Activated T-cell treated with anti-CD3 and anti-CD28 coated beads, Interleukin-2, amount 50 U/mL, for 72 hours (primary cell): ENCODE results near the gene EXOC4. TPM values are rescaled to one million over a fixed set of nuclear protein-coding genes. Genes with fewer than 3 reads are reported as not detected.

ENCODE experiments used
- ATAC-seq, 2 donors: fragments of 150-1000 bp; cut with Tn5 transposase; replicated peaks in 1 of 2; 2 replicates each; pipeline ENCODE4 v1.10.0; 2021; ENCODE audit warnings: moderate library complexity in 2 of 2, mild to moderate bottlenecking in 1 of 2
- DNase-seq, 2 donors: peaks; one replicate each; pipeline ENCODE4 v3.0.0; 2021 to 2022; ENCODE audit warnings: mixed read lengths in 1 of 2
- H3K27ac Mint-ChIP-seq: one replicate; pipeline ENCODE4 v1.8.0; 2022; ENCODE audit warnings: mild to moderate bottlenecking, moderate library complexity, mixed read lengths
- H3K27me3 Mint-ChIP-seq: one replicate; pipeline ENCODE4 v1.8.0; 2022; ENCODE audit warnings: low read depth, mixed read lengths
- H3K36me3 Mint-ChIP-seq, 2 donors: one replicate each; pipeline ENCODE4 v1.8.0; 2022; ENCODE audit warnings: mixed read lengths in 2 of 2, mild to moderate bottlenecking in 1 of 2; ENCODE audit not compliant: insufficient read depth in 2 of 2
- H3K4me1 Mint-ChIP-seq: one replicate; pipeline ENCODE4 v1.8.0; 2022; ENCODE audit warnings: low read depth, mixed read lengths
- H3K4me3 Mint-ChIP-seq, 2 donors: one replicate each; pipeline ENCODE4 v1.8.0; 2022; ENCODE audit warnings: mild to moderate bottlenecking in 2 of 2, mixed read lengths in 2 of 2, moderate library complexity in 2 of 2
- H3K9me3 Mint-ChIP-seq, 2 donors: one replicate each; pipeline ENCODE4 v1.8.0; 2022; ENCODE audit warnings: mixed read lengths in 2 of 2
- total RNA-seq, 2 donors: library from RNA; stranded (reverse); gene quantifications; one replicate each; pipeline ENCODE4 v1.2.3, GENCODE V29; 2022

EXOC4 gene
- total RNA-seq, 2 donors from 2014 or later: 74.1 to 76.3 TPM

- Mint-ChIP-seq H3K4me3 (no peak overlapping the region), H3K27ac (no peak overlapping the region), H3K27me3 (no peaks in the 10 kb centered on the region), H3K4me1 (no peaks in the 10 kb centered on the region), H3K36me3 (no peaks in the 10 kb centered on the region), H3K9me3 (no peaks in the 10 kb centered on the region)
- no peak for DNase-seq
- ATAC-seq: no peak
These were observed 277.8 kb downstream of the EXOC4 start for GRCh38 chr7:133530682-133531081.

- Mint-ChIP-seq H3K9me3 (no peaks in the 10 kb centered on the region), H3K36me3 (no peaks in the 10 kb centered on the region), H3K27ac (no peak overlapping the region), H3K4me3 (no peak overlapping the region), H3K4me1 (peaks cover 17% of the 10 kb centered on the region), H3K27me3 (no peaks in the 10 kb centered on the region)
- ATAC-seq: no peak
- no peak for DNase-seq
These were observed 281.9 kb downstream of the EXOC4 start for GRCh38 chr7:133534816-133535215.

GRCh38 chr7:133535308-133535707, 282.4 kb downstream of the EXOC4 start:
- no peak overlapping the region for H3K27ac Mint-ChIP-seq
- no peak overlapping the region for H3K4me3 Mint-ChIP-seq
- ATAC-seq (peak in 1 of 2 donors; percentile 13), DNase-seq (no peak)
- H3K27me3 Mint-ChIP-seq: no peaks in the 10 kb centered on the region
- no peaks in the 10 kb centered on the region for H3K9me3 Mint-ChIP-seq
- no peaks in the 10 kb centered on the region for H3K36me3 Mint-ChIP-seq
- peaks cover 17% of the 10 kb centered on the region for H3K4me1 Mint-ChIP-seq

- Mint-ChIP-seq H3K36me3 (no peaks in the 10 kb centered on the region), H3K4me3 (no peak overlapping the region), H3K9me3 (no peaks in the 10 kb centered on the region), H3K4me1 (peaks cover 17% of the 10 kb centered on the region), H3K27ac (no peak overlapping the region), H3K27me3 (no peaks in the 10 kb centered on the region)
- ATAC-seq (no peak), DNase-seq (no peak)
These were observed 283.6 kb downstream of the EXOC4 start for GRCh38 chr7:133536450-133536849.

GRCh38 chr7:133539016-133539415, 286.1 kb downstream of the EXOC4 start:
- Mint-ChIP-seq H3K36me3 (no peaks in the 10 kb centered on the region), H3K4me1 (peaks cover 21% of the 10 kb centered on the region), H3K4me3 (no peak overlapping the region), H3K27ac (no peak overlapping the region), H3K9me3 (no peaks in the 10 kb centered on the region), H3K27me3 (no peaks in the 10 kb centered on the region)
- ATAC-seq: no peak
- DNase-seq: no peak

- no peaks in the 10 kb centered on the region for H3K27me3 Mint-ChIP-seq
- no peak overlapping the region for H3K4me3 Mint-ChIP-seq
- H3K4me1 Mint-ChIP-seq: peaks cover 21% of the 10 kb centered on the region
- H3K9me3 Mint-ChIP-seq: no peaks in the 10 kb centered on the region
- H3K27ac Mint-ChIP-seq: no peak overlapping the region
- no peaks in the 10 kb centered on the region for H3K36me3 Mint-ChIP-seq
- DNase-seq (no peak), ATAC-seq (no peak)
These were observed 287.4 kb downstream of the EXOC4 start for GRCh38 chr7:133540096-133540860.

- Mint-ChIP-seq H3K27me3 (no peaks in the 10 kb centered on the region), H3K4me1 (peaks cover 12% of the 10 kb centered on the region), H3K36me3 (no peaks in the 10 kb centered on the region), H3K4me3 (no peak overlapping the region), H3K9me3 (no peaks in the 10 kb centered on the region), H3K27ac (no peak overlapping the region)
- no peak for DNase-seq
- ATAC-seq: peak; percentile 46 to 63
These were observed 289.4 kb downstream of the EXOC4 start for GRCh38 chr7:133542209-133542780.

GRCh38 chr7:133543657-133544056, 290.8 kb downstream of the EXOC4 start:
- Mint-ChIP-seq H3K36me3 (no peaks in the 10 kb centered on the region), H3K4me1 (peaks cover 4% of the 10 kb centered on the region), H3K27ac (no peak overlapping the region), H3K4me3 (no peak overlapping the region), H3K27me3 (no peaks in the 10 kb centered on the region), H3K9me3 (no peaks in the 10 kb centered on the region)
- DNase-seq (no peak), ATAC-seq (no peak)

GRCh38 chr7:133545618-133546017, 292.7 kb downstream of the EXOC4 start:
- no peaks in the 10 kb centered on the region for H3K27me3 Mint-ChIP-seq

GRCh38 chr7:133547981-133548380, 295.1 kb downstream of the EXOC4 start:
- DNase-seq (no peak), ATAC-seq (no peak)
- H3K4me1 Mint-ChIP-seq: no peaks in the 10 kb centered on the region
- H3K9me3 Mint-ChIP-seq: no peaks in the 10 kb centered on the region
- no peaks in the 10 kb centered on the region for H3K36me3 Mint-ChIP-seq
- no peak overlapping the region for H3K27ac Mint-ChIP-seq
- no peak overlapping the region for H3K4me3 Mint-ChIP-seq
- no peaks in the 10 kb centered on the region for H3K27me3 Mint-ChIP-seq

More at GRCh38 chr7:133545618-133546017, 292.7 kb downstream of the EXOC4 start:
- H3K4me3 Mint-ChIP-seq: no peak overlapping the region
- peaks cover 4% of the 10 kb centered on the region for H3K4me1 Mint-ChIP-seq
- H3K36me3 Mint-ChIP-seq: no peaks in the 10 kb centered on the region
- H3K27ac Mint-ChIP-seq: no peak overlapping the region
- no peak for ATAC-seq
- DNase-seq: no peak
- no peaks in the 10 kb centered on the region for H3K9me3 Mint-ChIP-seq

GRCh38 chr7:133549633-133550032, 296.8 kb downstream of the EXOC4 start:
- Mint-ChIP-seq H3K36me3 (no peaks in the 10 kb centered on the region), H3K4me3 (no peak overlapping the region), H3K4me1 (no peaks in the 10 kb centered on the region), H3K27me3 (no peaks in the 10 kb centered on the region), H3K27ac (no peak overlapping the region), H3K9me3 (no peaks in the 10 kb centered on the region)
- no peak for ATAC-seq
- no peak for DNase-seq

GRCh38 chr7:133550145-133550544, 297.3 kb downstream of the EXOC4 start:
- Mint-ChIP-seq H3K27me3 (no peaks in the 10 kb centered on the region), H3K27ac (no peak overlapping the region), H3K9me3 (no peaks in the 10 kb centered on the region)

GRCh38 chr7:133550811-133551210, 297.9 kb downstream of the EXOC4 start:
- H3K4me1 Mint-ChIP-seq: no peaks in the 10 kb centered on the region
- no peaks in the 10 kb centered on the region for H3K27me3 Mint-ChIP-seq
- H3K9me3 Mint-ChIP-seq: no peaks in the 10 kb centered on the region
- no peak for DNase-seq
- H3K27ac Mint-ChIP-seq: no peak overlapping the region
- no peak for ATAC-seq
- H3K4me3 Mint-ChIP-seq: no peak overlapping the region
- H3K36me3 Mint-ChIP-seq: no peaks in the 10 kb centered on the region

More at GRCh38 chr7:133550145-133550544, 297.3 kb downstream of the EXOC4 start:
- ATAC-seq (no peak), DNase-seq (no peak)
- H3K4me3 Mint-ChIP-seq: no peak overlapping the region
- no peaks in the 10 kb centered on the region for H3K36me3 Mint-ChIP-seq
- no peaks in the 10 kb centered on the region for H3K4me1 Mint-ChIP-seq

GRCh38 chr7:133551466-133551865, 298.6 kb downstream of the EXOC4 start:
- DNase-seq: no peak
- Mint-ChIP-seq H3K27me3 (no peaks in the 10 kb centered on the region), H3K36me3 (no peaks in the 10 kb centered on the region), H3K9me3 (no peaks in the 10 kb centered on the region), H3K4me3 (no peak overlapping the region), H3K4me1 (no peaks in the 10 kb centered on the region), H3K27ac (no peak overlapping the region)
- no peak for ATAC-seq
